A673 (cell line): ENCODE results near the gene ASB16.

ENCODE experiments used
- CTCF ChIP-seq: fragments of 300-800, 200-600 bp; sonication (generic); conservative IDR thresholded peaks from 2 replicates; pipeline ENCODE4 v1.5.1; 2017; ENCODE audit warnings: low read depth, mild to moderate bottlenecking, antibody characterized with exemption, low read length, moderate library complexity, mixed read lengths
- EZH2 ChIP-seq: fragments of 200-600 bp; sonication (generic); IDR thresholded peaks from 2 replicates; pipeline ENCODE4 v1.6.1; 2017; ENCODE audit warnings: borderline replicate concordance, low read depth, mild to moderate bottlenecking, mixed read lengths, antibody characterized with exemption, low read length; ENCODE audit not compliant: poor library complexity, severe bottlenecking

GRCh38 chr17:44197980-44198720 is 27.6 kb downstream of the ASB16 start:
- TF ChIP-seq EZH2 (no peak), CTCF (no peak)
